Hematopoietic multipotent progenitor cell (in vitro differentiated cells): ENCODE results near the gene NFASC. TPM values are rescaled to one million over a fixed set of nuclear protein-coding genes. Genes with fewer than 3 reads are reported as not detected.

Source experiments
- DNase-seq, 3 donors: peaks; one replicate each; pipeline ENCODE4 v3.0.0-alpha.2; 2011 to 2015; ENCODE audit warnings: low read depth in 2 of 3, low spot score in 2 of 3
- total RNA-seq: library from RNA; depleted of rRNA; stranded (reverse); fragments of >200 nt; gene quantifications from one replicate; pipeline ENCODE4 v1.2.3, GENCODE V29; 2012

Gene NFASC
- total RNA-seq, 1 donor, result under 0.01 TPM

GRCh38 chr1:204925701-204926100, 55.0 kb downstream of the NFASC start:
- DNase-seq, result no peak

- DNase-seq, result no peak
Measured at GRCh38 chr1:204927673-204928641, 57.3 kb downstream of the NFASC start.

GRCh38 chr1:204928671-204929486, 58.2 kb downstream of the NFASC start:
- DNase-seq, result no peak

GRCh38 chr1:204929487-204930154, 59.0 kb downstream of the NFASC start:
- no peak for DNase-seq

GRCh38 chr1:204930155-204930523, 59.5 kb downstream of the NFASC start:
- DNase-seq, result no peak

- no peak for DNase-seq
Measured at GRCh38 chr1:204931313-204931712, 60.7 kb downstream of the NFASC start.

GRCh38 chr1:204931768-204932572, 61.3 kb downstream of the NFASC start:
- DNase-seq, result no peak

GRCh38 chr1:204932573-204932909, 61.9 kb downstream of the NFASC start:
- DNase-seq, result no peak

- no peak for DNase-seq
Measured at GRCh38 chr1:204935155-204935554, 64.5 kb downstream of the NFASC start.

- no peak for DNase-seq
Measured at GRCh38 chr1:204936765-204937164, 66.1 kb downstream of the NFASC start.

GRCh38 chr1:204937901-204938300, 67.2 kb downstream of the NFASC start:
- no peak for DNase-seq

GRCh38 chr1:204940591-204940990, 69.9 kb downstream of the NFASC start:
- DNase-seq, result no peak

GRCh38 chr1:204941421-204942338, 71.0 kb downstream of the NFASC start:
- peak in 2 of 3 donors; percentile 59 to 80 for DNase-seq

GRCh38 chr1:204943495-204943894, 72.8 kb downstream of the NFASC start:
- no peak for DNase-seq

- no peak for DNase-seq
Measured at GRCh38 chr1:204944662-204945061, 74.0 kb downstream of the NFASC start.

- no peak for DNase-seq
Measured at GRCh38 chr1:204945565-204945977, 74.9 kb downstream of the NFASC start.

- DNase-seq, result no peak
Measured at GRCh38 chr1:204946640-204947039, 76.0 kb downstream of the NFASC start.

GRCh38 chr1:204947338-204947737, 76.7 kb downstream of the NFASC start:
- no peak for DNase-seq

GRCh38 chr1:204947747-204948146, 77.1 kb downstream of the NFASC start:
- DNase-seq, result no peak
